Stimulated activated CD4-positive, alpha-beta T cell treated with anti-CD3 and anti-CD28 coated beads, Interleukin-1b, Interleukin-23, amount 100 ng/mL, for 1 hour (primary cell): ENCODE measurements around the gene CELSR1.

Experiments
- DNase-seq, 2 donors: peaks; one replicate each; pipeline ENCODE4 v3.0.0-alpha.2; 2020; ENCODE audit warnings: low read depth in 2 of 2

The CELSR1 gene, protein sequence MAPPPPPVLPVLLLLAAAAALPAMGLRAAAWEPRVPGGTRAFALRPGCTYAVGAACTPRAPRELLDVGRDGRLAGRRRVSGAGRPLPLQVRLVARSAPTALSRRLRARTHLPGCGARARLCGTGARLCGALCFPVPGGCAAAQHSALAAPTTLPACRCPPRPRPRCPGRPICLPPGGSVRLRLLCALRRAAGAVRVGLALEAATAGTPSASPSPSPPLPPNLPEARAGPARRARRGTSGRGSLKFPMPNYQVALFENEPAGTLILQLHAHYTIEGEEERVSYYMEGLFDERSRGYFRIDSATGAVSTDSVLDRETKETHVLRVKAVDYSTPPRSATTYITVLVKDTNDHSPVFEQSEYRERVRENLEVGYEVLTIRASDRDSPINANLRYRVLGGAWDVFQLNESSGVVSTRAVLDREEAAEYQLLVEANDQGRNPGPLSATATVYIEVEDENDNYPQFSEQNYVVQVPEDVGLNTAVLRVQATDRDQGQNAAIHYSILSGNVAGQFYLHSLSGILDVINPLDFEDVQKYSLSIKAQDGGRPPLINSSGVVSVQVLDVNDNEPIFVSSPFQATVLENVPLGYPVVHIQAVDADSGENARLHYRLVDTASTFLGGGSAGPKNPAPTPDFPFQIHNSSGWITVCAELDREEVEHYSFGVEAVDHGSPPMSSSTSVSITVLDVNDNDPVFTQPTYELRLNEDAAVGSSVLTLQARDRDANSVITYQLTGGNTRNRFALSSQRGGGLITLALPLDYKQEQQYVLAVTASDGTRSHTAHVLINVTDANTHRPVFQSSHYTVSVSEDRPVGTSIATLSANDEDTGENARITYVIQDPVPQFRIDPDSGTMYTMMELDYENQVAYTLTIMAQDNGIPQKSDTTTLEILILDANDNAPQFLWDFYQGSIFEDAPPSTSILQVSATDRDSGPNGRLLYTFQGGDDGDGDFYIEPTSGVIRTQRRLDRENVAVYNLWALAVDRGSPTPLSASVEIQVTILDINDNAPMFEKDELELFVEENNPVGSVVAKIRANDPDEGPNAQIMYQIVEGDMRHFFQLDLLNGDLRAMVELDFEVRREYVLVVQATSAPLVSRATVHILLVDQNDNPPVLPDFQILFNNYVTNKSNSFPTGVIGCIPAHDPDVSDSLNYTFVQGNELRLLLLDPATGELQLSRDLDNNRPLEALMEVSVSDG (N-terminal part only)

DNA sequence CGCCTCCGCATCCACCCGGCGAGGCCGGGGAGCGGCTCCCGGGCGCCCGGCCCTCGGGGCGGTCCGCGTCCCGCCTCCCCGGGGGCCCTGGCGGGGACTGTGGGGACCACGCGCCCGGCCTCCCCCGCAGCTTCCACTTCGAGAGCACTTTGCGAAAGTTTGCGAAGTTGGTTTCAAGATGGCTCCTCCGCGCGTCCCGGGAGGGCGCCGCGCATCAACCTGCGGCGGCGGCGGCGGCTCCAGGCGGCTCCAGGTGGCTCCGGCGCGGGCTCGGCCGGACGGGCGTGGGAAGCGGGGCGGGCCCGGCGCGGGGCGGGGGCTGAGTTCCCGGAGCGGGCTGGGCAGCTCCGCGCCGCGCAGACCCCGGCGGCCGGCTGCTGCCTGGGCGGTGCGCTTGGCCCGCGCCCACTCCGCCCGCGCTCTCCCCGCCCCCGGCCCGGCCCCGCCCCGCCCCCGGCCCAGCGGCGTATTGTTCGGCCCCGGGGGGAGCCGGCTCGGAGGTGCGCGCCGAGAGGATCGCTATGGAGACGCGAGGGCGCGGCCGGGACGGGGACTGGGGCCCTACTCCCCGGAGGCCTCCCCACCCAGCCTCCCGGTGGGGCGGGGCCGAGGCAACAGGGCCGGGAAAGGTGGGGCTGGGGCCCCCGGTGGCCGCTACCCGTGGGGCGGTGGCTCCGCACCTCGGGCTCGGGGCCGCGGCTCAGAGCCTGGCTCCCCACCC, at the start of gene CELSR1:
TSS of gene CELSR1 (minus strand) at position 396 of the 721 bp plus-strand sequence. CDS start 450 bp downstream, outside the sequence.
- no peak for DNase-seq

GRCh38 chr22:46587061-46587460, 49.6 kb upstream of the CELSR1 start:
- DNase-seq: no peak

- no peak for DNase-seq
Observed at GRCh38 chr22:46586531-46587011, 49.2 kb upstream of the CELSR1 start.

- DNase-seq: no peak
Observed at GRCh38 chr22:46586123-46586519, 48.7 kb upstream of the CELSR1 start.

DNA sequence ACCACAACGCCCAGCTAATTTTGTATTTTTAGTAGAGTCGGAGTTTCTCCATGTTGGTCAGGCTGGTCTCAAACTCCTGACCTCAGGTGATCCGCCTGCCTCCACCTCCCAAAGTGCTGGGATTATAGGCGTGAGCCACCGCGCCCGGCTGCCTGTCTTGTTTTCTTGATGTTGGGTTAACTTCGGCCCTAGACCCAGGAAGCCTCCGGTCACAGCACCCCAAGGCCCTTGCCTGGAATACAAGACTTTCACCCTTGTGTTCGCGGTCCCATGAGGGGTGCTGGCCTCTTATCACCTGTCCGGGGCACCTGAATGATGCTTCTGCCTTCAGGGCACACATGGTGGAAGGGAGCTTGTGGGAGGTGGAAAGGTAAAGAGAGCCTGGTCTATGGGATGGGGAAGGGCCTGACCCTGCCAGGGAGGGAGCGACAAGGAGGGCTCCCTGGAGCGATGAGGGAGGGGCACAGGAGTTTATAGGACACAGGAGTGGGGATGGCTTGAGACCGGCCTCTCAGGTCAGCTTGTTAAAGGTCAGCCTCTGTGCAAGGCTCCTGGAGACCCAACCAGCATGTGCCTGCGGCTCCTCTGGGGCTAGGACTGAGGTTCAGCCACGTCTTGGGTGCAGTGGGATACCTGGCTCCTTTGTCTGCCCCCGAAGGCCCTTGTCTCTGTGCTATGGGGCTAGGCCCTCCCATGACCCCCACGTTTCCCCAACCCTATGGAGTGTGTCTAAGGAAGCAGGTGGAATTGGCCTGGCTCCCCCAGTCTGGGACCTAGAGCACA, 48.1 kb upstream of the CELSR1 start:
- DNase-seq: no peak

DNA sequence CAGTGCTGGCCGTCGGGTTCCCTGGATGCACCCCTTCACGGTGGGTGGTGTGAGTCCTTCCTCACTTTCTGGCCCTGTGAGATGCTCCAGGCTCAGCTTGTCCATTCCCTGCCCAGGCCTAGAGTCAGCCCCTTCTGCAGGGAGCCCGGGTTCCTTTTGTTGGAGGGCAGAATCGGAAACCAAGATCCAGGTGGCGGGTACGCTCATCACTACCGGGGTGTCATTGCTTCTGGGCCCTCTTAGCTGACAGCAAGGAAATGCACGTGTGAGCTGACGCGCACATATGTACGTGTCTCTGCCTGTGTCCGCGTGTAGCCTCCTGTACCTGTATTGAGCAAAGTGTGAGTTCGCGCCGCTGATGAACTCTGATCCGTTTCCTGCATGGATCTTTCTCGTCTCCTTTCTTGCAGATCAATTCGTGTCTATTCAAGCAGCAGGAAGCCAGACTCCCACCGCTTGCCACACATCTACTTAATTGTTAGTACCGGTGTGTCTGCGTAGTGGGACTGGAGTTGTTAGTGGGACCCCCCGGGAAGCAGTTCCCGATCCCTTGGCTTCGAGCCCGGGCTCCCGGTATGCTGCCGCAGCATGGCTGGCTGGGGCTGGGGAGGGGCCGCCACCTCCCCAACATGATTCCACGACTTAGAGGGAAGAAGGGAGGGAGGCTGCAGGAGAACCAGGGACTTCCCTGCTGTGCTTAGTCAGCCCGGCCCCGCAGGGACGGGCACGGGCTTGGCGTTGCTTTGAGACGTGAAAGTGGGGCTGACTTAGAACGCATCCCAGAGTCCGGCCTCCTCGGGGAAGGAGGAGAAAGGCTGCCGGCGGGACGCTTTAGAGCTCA, 46.9 kb upstream of the CELSR1 start:
- no peak for DNase-seq

DNA sequence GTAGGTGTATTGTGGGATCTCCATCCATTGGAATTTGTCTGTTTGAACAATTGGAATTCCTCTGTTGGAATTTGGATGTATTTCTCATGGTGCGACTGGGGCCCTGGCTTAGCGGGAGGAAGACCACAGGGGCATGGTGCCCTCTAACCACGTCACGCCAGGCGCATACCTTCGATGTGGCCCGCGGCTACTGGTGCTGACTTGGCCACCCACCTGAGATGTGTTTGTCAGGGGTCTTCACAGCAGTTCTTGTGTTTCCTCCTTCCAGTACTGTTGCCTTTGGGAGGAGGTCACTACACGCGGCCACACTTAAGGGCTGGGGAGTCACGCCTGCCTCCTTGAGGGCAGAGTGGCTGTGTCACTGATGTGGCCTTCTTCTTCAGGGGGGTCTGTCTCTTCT, 46.2 kb upstream of the CELSR1 start:
- DNase-seq: no peak

GRCh38 chr22:46582281-46582933, 45.0 kb upstream of the CELSR1 start:
- DNase-seq: no peak

DNA sequence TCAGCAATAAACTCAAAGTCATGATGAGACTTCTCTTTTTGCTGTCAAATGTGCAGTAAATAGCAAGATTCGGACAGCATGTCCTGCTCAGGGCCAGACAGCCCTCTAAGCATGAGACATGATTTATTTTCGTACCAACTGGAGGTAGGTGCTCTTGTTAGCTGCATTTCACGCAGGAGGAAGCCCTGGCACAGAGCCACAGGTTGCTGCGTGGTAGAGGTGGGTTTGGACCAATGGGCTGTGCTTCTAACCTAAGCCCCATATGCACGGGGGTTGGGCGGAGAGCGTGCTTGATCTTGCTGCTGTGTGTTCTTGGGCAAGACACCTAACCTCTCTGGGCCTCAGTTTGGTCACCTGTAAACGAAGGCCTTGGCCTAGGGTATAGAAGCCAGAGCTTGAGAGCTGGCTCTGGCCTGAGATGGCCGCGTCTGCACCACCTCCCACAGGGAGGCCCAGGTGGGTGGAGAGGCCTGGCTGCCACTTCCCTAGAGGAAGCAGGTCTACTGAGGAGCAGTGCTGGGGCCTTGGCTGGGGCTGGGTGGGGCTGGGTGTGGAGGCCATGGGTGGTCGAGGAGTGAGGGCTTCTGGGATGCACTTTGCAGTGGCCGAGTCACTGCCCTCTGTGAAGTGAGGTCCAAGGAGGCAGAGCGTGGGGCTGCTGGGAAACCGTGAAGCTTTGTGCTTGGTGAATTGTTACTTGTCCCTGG, 44.3 kb upstream of the CELSR1 start:
- no peak for DNase-seq

GRCh38 chr22:46580940-46581537, 43.6 kb upstream of the CELSR1 start:
- DNase-seq: no peak

GRCh38 chr22:46579751-46580449, 42.5 kb upstream of the CELSR1 start:
- no peak for DNase-seq

GRCh38 chr22:46578824-46579561, 41.6 kb upstream of the CELSR1 start:
- no peak for DNase-seq

GRCh38 chr22:46578251-46578823, 40.9 kb upstream of the CELSR1 start:
- DNase-seq: no peak

- no peak for DNase-seq
Observed at GRCh38 chr22:46577368-46578249, 40.2 kb upstream of the CELSR1 start.
